Hypothalamus (tissue), 51 donors: ENCODE data around the gene ABCC4.
"Not testable (repeated sequence)": the region's sequence is repeated elsewhere in the genome, so short reads cannot be mapped to it uniquely, and the experiment has no call there.

ENCODE experiments used
- DNase-seq, 51 donors: peaks; one replicate each; lab custom pipeline; 2025; lab: John Stamatoyannopoulos, UW

The ABCC4 gene

GRCh38 chr13:95204231-95204765, 97.0 kb downstream of the ABCC4 start:
- peak in 1 of 51 donors; percentile 5 for DNase-seq

GRCh38 chr13:95201814-95202651, 99.2 kb downstream of the ABCC4 start:
- peak in 2 of 51 donors; percentile 11 to 15 for DNase-seq

GRCh38 chr13:95200386-95200957, 100.8 kb downstream of the ABCC4 start:
- DNase-seq, result not testable (repeated sequence)

DNA sequence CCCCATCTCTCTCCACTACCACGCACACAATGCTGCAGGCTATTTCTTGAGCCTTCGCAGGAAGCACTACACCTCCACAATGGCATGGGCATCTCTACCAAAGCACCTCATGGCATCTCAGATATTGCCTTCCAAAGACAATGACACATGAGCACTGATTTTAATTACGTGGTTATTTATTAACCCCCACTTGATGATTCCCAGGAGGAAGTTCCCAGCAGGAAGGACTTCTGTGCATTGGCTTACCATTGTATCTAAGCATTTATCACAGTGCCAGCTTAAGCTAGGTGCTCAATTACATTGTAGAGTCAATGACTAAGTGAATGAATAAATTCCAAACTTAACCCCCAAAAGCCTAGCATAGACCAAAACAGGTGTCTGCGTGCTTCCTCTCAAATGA, 101.4 kb downstream of the ABCC4 start:
- no peak for DNase-seq

DNA sequence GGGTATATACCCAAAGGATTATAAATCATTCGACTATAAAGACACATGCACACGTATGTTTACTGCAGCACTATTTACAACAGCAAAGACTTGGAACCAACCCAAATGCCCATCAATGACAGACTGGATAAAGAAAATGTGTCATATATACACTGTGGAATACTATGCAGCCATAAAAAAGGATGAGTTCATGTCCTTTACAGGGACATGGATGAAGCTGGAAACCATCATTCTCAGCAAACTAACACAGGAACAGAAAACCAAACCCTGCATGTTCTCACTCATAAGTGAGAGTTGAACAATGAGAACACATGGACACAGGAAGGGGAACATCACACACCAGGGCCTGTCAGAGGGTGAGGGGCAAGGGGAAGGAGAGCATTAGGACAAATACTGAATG, 102.6 kb downstream of the ABCC4 start:
- not testable (repeated sequence) for DNase-seq

DNA sequence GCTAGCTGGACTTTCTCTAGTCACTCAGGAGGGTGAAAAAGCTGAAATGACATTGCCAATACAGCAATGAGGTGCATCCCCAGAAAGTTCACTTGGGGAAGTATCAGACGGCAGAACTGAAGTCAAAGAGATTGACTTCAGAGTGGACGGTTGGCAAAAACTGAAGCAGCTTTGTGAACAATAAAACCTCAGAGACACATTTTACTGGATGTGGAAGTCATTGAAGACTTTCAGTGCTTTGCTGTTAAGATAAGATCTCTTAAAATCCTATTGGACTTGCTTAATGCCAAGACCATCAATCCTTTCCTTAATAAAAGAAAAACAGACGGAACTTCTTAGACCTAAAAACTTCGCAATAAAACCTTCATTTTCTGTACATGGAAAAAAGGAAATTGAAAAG, 103.7 kb downstream of the ABCC4 start:
- no peak for DNase-seq

- DNase-seq, result peak in 14 of 51 donors; percentile 3 to 43 (median 18)
Measured at GRCh38 chr13:95195146-95195545, 106.1 kb downstream of the ABCC4 start.

GRCh38 chr13:95193509-95194230, 107.6 kb downstream of the ABCC4 start:
- peak in 21 of 51 donors; percentile 3 to 62 (median 24) for DNase-seq

DNA sequence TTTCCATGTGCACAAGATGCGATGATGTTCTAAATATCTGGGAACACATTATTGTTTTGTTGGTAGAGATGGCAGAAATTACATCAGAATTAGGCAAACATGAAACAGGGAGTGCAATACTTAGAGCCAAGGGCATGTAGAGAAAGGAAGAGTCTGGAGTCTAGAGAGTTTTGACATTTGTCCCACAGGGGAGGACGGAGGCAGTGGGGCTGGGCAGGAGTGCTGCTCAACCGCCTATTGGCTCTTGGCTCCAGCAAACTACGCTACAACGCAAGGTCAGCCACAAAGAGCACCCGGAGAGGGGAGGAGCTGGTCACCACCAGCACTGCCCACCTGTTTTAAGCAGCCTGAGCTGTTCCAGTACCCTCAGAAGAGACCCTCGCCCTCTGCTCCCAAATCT, 108.3 kb downstream of the ABCC4 start:
- peak in 1 of 51 donors; percentile 8 for DNase-seq

GRCh38 chr13:95192564-95192945, 108.7 kb downstream of the ABCC4 start:
- not testable (repeated sequence) for DNase-seq

GRCh38 chr13:95191821-95192563, 109.3 kb downstream of the ABCC4 start:
- DNase-seq, result peak; percentile 4 to 84 (median 59)

DNA sequence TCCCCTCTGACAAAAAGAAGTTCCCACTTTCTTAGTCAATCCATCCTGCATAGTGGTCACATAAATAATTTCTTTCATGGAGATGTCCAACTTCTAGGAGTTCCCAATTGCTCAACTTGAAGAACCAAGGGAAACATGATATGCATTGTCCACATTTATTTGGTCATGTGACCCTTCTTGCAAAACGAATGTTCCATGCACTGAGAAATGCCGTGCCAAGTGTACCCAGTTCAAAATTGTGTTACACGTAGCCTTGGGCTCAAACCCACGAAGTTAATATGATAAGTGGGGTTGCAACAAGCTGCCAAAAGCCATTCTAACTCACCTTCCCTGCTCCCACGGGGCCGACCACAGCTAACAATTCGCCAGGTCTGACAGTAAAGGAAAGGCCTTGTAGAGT, 113.1 kb downstream of the ABCC4 start:
- DNase-seq, result no peak

GRCh38 chr13:95185851-95186250, 115.4 kb downstream of the ABCC4 start:
- peak in 4 of 51 donors; percentile 2 to 15 (median 7) for DNase-seq

- no peak for DNase-seq
Measured at GRCh38 chr13:95185311-95185710, 115.9 kb downstream of the ABCC4 start.

DNA sequence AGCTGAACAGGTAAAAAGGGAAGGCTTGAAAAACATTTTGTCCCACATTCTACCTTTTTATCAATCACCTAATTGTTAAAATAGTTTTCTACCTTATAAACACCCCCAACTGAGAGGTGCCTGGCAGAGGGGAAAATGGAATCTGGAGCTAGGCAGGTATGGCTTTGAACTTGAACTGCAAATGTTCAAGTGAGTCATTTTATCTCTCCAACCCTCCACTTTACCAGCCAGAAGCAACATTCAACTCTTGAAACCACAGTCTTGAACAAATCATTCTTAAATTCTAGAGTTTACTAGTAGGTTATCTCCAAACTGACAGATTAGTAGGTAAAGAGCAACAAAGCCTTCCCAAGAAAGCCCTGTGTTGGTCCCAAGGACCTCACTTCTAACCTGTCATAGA, 116.9 kb downstream of the ABCC4 start:
- no peak for DNase-seq

- DNase-seq, result no peak
Measured at GRCh38 chr13:95182570-95183265, 118.5 kb downstream of the ABCC4 start.

DNA sequence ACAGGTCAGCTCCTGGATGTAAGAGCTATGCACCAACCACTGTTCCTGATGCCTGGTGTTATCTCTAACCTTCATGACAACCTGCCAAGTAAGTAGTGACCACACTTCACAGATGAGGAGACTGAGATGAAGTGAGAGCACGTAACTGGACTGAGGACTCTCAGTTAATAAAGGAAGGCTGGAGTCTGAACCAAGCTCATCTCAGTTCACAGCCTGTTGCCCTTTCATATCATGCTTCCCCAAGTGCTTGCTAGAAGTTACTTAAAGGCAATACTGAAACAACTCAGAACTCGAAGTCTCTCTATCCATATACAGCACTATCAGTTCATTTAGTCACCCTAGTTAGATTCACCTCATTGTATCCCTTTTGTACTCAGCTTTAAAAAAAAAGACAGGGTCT, 119.7 kb downstream of the ABCC4 start:
- DNase-seq, result no peak

GRCh38 chr13:95180513-95181245, 120.6 kb downstream of the ABCC4 start:
- DNase-seq, result no peak

GRCh38 chr13:95176611-95177259, 124.5 kb downstream of the ABCC4 start:
- DNase-seq, result no peak
